Retinal pigment epithelial cell (primary cell): ENCODE results near the gene DIRAS3.
"Not testable (repeated sequence)": the region's sequence is repeated elsewhere in the genome, so short reads cannot be mapped to it uniquely, and the experiment has no call there.

Experiments
- DNase-seq: peaks from one replicate; pipeline ENCODE4 v3.0.0-alpha.2; 2010; ENCODE audit warnings: low read depth
- H3K4me3 ChIP-seq: 2 replicates; pipeline ENCODE4 v1.5.1; 2011; ENCODE audit warnings: mild to moderate bottlenecking, low read length, control low read depth, moderate library complexity
- CTCF ChIP-seq: conservative IDR thresholded peaks from 2 replicates; pipeline ENCODE4 v1.5.1; 2011; ENCODE audit warnings: low read depth, low read length, control low read depth, inconsistent platforms

The DIRAS3 gene

DNA sequence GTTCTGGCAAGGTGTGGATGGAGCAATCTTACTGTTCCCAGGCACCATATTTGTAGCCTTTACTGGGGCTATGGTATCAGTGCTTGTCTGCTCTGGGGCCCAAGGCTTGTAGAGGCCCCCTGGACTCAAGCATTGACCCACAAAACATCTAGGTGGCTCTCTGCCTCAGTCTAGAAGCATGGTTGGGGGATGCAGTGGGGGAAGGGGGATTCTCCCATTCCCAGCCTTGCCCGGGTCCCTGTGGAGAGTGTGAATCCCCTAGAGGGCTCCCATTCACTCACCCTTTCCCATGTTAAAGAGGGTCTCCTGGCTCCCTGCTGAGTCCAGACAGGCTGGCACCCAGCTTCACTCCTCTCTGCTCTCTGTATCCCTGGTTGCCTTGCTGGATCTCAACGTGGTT lies 28.2 kb upstream of the DIRAS3 start:
- no peak overlapping the region for H3K4me3 ChIP-seq
- DNase-seq = no peak
- no peak for TF ChIP-seq CTCF

DNA sequence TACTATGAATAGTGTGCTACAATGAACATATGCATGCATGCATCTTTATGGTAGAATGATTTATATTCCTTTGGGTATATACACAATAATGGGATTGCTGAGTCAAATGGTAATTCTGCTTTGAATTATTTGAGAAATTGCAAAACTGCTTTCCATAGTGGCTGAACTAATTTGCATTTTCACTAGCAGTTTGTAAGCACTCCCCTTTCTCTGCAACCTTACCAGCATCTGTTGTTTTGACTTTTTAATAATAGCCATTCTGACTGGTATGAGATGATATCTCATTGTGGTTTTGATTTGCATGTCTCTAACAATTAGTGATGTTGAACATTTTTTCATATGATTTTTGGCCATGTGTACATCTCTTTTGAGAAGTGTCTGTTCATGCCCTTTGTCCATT lies 24.0 kb upstream of the DIRAS3 start:
- DNase-seq = no peak
- TF ChIP-seq CTCF = no peak
- H3K4me3 ChIP-seq = no peak overlapping the region

DNA sequence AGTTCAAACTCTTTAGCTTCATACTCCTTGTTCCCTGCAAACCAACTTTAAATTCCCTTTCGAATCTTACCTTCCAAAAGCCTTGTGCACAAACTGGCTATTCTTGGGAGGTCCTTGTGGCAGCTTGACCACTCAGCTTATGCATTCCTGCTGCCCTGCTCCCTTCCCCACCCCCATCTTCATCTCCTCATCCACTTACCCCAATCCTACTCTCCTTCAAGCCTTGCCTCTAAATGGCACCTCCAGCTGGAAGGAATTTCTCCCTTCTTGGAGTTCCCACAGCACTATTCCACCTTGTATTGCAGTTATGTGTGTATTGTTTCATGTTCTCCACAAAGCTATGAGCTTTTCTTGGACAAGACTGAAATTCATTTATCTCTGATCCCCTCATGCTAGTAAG lies 15.3 kb upstream of the DIRAS3 start:
- DNase-seq = no peak
- no peak overlapping the region for H3K4me3 ChIP-seq
- peak; percentile 10 for TF ChIP-seq CTCF

GRCh38 chr1:68058053-68058452 lies 7.6 kb upstream of the DIRAS3 start:
- H3K4me3 ChIP-seq, DNase-seq: not testable (repeated sequence)

DNA sequence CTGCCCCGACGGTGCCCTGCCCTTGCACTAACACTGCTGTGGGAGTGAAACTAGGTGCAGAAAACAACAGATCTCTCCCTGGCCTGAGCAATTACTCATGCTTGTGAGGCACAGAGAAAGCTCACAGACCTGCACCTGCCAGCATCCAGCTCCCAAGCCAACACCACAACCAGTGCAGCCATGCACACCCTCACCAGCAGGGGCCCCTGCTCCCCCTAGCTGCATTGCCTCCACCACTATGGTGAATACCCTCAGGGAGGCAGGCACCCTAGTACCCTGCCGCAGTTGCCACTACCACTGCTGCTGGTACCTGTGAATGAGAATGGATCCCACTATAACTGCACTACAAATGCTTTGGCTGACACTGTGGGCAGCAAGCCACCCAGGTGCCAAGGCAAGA lies 7.1 kb upstream of the DIRAS3 start:
- no peak overlapping the region for H3K4me3 ChIP-seq
- no peak for DNase-seq
- TF ChIP-seq CTCF = peak; percentile 3

DNA sequence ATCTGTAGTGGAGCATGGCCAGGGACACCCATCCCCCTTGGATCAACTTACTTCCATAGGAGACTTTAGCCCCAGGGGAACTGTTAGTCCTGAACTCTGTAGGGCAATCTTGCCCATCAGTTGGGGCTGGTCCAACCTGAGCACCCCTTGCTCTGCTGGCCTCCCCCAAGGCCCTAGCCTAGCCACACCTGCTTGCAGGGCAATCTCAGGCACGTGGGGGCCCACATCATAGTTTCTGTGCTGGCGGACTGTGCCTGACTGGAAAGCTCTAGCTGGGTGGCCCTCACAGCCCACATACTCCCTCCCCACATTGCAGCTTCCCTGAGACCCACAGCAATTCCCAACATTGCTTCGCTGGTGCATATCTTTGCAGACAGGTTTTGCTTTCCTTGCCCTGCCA lies 6.6 kb upstream of the DIRAS3 start:
- no peak for DNase-seq
- no peak for TF ChIP-seq CTCF
- H3K4me3 ChIP-seq = no peak overlapping the region

DNA sequence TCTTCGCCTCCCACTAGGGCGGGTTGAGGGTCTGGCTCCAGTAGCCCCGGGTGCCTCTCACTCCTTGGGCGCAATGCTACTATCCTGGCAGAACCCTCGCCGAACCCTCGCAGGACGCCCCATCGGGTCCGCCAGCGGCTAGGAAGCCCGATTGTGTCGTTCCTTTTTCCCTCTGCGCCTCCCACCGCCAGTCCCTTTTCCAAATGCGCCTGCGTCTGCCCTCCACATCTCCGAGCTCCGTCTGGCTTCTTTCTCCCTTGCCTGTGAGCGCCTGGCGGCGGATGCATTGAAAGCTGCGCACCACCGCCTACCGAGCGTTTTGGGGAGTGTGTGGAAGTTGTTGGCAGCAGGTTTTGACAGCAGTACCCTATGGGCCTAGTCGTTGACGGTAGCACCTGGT lies 1.0 kb upstream of the DIRAS3 start:
- H3K4me3 ChIP-seq = peak overlapping the region; percentile 43
- DNase-seq = no peak
- peak; percentile 48 for TF ChIP-seq CTCF

GRCh38 chr1:68047659-68048026 lies 2.8 kb downstream of the DIRAS3 start:
- TF ChIP-seq CTCF = no peak
- no peak for DNase-seq
- no peak overlapping the region for H3K4me3 ChIP-seq
